K562 (cell line): Measurements from ENCODE around the gene TLR5. TPM values are rescaled to one million over a fixed set of nuclear protein-coding genes. Genes with fewer than 3 reads are reported as not detected.

Source experiments
- ATAC-seq: fragments of 200-7000 bp; cut with Tn5 transposase; 3 replicates; pipeline ENCODE4 v1.9.1; 2020; ENCODE audit warnings: moderate library complexity
- BruUV-seq: library from RNA; stranded (reverse); fragments of 400-500 nt; replicated peaks from 2 replicates; lab custom pipeline; 2021; lab: Mats Ljungman, UMichigan
- CTCF ChIA-PET: fragments of 300-600 bp; formaldehyde crosslinking; extraction: SDS; loops from one replicate; lab custom pipeline; 2021; ENCODE audit warnings: low intra/inter-chr PET ratio; lab: Yijun Ruan, JAX
- POLR2A ChIA-PET: fragments of 300-600, 350-650 bp; sonication (Branson Sonifier 250); formaldehyde crosslinking; extraction: SDS; loops from one replicate; lab custom pipeline; 2021; ENCODE audit warnings: antibody characterized with exemption, inconsistent platforms; lab: Yijun Ruan, JAX
- DNase-seq, 4 experiments: peaks; one replicate each; pipeline versions ENCODE4 v3.0.0 to v3.0.0-alpha.2; 2011 to 2018; ENCODE audit warnings: low spot score in 3 of 4, mixed read lengths in 3 of 4; ENCODE audit errors: extremely low read depth in 1 of 4
- FAIRE-seq: peaks from 2 replicates; lab custom pipeline; 2011; peaks lifted over from hg19 to GRCh38; lab: Jason Lieb, UNC
- H2AFZ ChIP-seq: 2 replicates; pipeline ENCODE4 v1.6.0; 2011; ENCODE audit warnings: low read depth, low read length, control low read depth, inconsistent platforms
- H3K27ac ChIP-seq: fragments of 200-600 bp; 3 replicates; pipeline ENCODE4 v1.8.0; 2011; ENCODE audit warnings: low read depth, mild to moderate bottlenecking, control low read depth, inconsistent platforms, low read length, moderate library complexity, mixed read lengths; ENCODE audit errors: extremely low read depth
- H3K27me3 ChIP-seq, 2 experiments: fragments of 300-600 bp in 1 of 2; 2 replicates in 1 of 2; 3 replicates in 1 of 2; pipeline versions ENCODE4 v1.6.0 to v1.8.0; 2011; ENCODE audit warnings: inconsistent platforms in 2 of 2, low read length in 2 of 2, mild to moderate bottlenecking in 1 of 2, mixed read lengths in 1 of 2, moderate library complexity in 1 of 2; ENCODE audit not compliant: control insufficient read depth in 2 of 2, insufficient read depth in 2 of 2
- H3K36me3 ChIP-seq: fragments of 300-600 bp; 3 replicates; pipeline ENCODE4 v1.8.0; 2011; ENCODE audit warnings: mild to moderate bottlenecking, low read length, inconsistent platforms; ENCODE audit not compliant: control insufficient read depth, insufficient read depth
- H3K4me1 ChIP-seq, 2 experiments: fragments of 200-600 bp in 1 of 2; replicated peaks in 1 of 2; 2 replicates in 1 of 2; 3 replicates in 1 of 2; pipeline versions ENCODE4 v1.5.1 to v1.8.0; 2011; ENCODE audit warnings: inconsistent platforms in 2 of 2, low read length in 2 of 2, mild to moderate bottlenecking in 1 of 2, mixed read lengths in 1 of 2, moderate library complexity in 1 of 2; ENCODE audit not compliant: control insufficient read depth in 2 of 2, insufficient read depth in 2 of 2
- H3K4me2 ChIP-seq: 2 replicates; pipeline ENCODE4 v1.6.1; 2011; ENCODE audit warnings: low read length, control low read depth, inconsistent platforms, mixed read lengths; ENCODE audit not compliant: insufficient read depth
- H3K4me3 ChIP-seq: fragments of 200-600 bp; sonication (generic), shearing (Covaris generic); 2 replicates; pipeline ENCODE4 v1.5.1; 2016; ENCODE audit warnings: control low read depth, inconsistent platforms
- H3K79me2 ChIP-seq: fragments of 200-600 bp; 3 replicates; pipeline ENCODE4 v1.8.0; 2011; ENCODE audit warnings: low read length, inconsistent platforms; ENCODE audit not compliant: control insufficient read depth, insufficient read depth
- H3K9ac ChIP-seq, 2 experiments: 2 replicates each; pipeline versions ENCODE4 v1.6.0 to v1.6.1; 2011; ENCODE audit warnings: low read depth in 2 of 2, low read length in 2 of 2, control low read depth in 1 of 2, inconsistent platforms in 1 of 2, mild to moderate bottlenecking in 1 of 2, mixed read lengths in 1 of 2; ENCODE audit not compliant: insufficient read depth in 1 of 2
- H3K9me1 ChIP-seq: one replicate; pipeline ENCODE4 v1.6.0; 2011; ENCODE audit warnings: inconsistent platforms, mild to moderate bottlenecking, low read length, moderate library complexity; ENCODE audit not compliant: control insufficient read depth, insufficient read depth
- H3K9me3 ChIP-seq: replicated peaks from 2 replicates; pipeline ENCODE4 v1.5.1; 2011; ENCODE audit warnings: low read depth, low read length, inconsistent platforms; ENCODE audit not compliant: control insufficient read depth, insufficient read depth
- H4K20me1 ChIP-seq: replicated peaks from 2 replicates; pipeline ENCODE4 v1.6.1; 2011; ENCODE audit warnings: low read length, inconsistent platforms, mixed read lengths; ENCODE audit not compliant: control insufficient read depth, insufficient read depth
- MECOM ChIP-seq: fragments of 250-450 bp; sonication (Bioruptor Pico); IDR thresholded peaks from 2 replicates; pipeline ENCODE4 v1.8.0; 2022; ENCODE audit warnings: inconsistent platforms
- NONO ChIP-seq, 2 experiments: fragments of 200-400 bp in 1 of 2; fragments of 450-650 bp in 1 of 2; formaldehyde crosslinking in 1 of 2; IDR thresholded peaks; 2 replicates each; pipeline ENCODE4 v1.6.1; 2017; ENCODE audit warnings: low read depth in 2 of 2, mild to moderate bottlenecking in 2 of 2, moderate library complexity in 2 of 2, low read length in 1 of 2
- TAL1 ChIP-seq: fragments of 450-650 bp; IDR thresholded peaks from 2 replicates; pipeline ENCODE4 v1.6.1; 2016; ENCODE audit warnings: mild to moderate bottlenecking
- TSC22D4 ChIP-seq: fragments of 450-650 bp; IDR thresholded peaks from 2 replicates; pipeline ENCODE4 v1.6.1; 2016; ENCODE audit warnings: missing genetic modification characterization, missing biosample characterization, control low read depth
- ZSCAN29 ChIP-seq: fragments of 450-650 bp; IDR thresholded peaks from 2 replicates; pipeline ENCODE4 v1.6.1; 2017
- WGBS: fragments of 100-300 bp; shearing (Covaris generic); methylation state at CpG from one replicate; pipeline ENCODE4 v1.1.6; 2016; ENCODE audit warnings: low coverage, mixed read lengths; ENCODE audit not compliant: insufficient coverage; ENCODE audit errors: missing lambda C conversion rate; 5-methylcytosine and 5-hydroxymethylcytosine counted together
- in situ Hi-C: fragments of 300-500 bp; cut with MboI; formaldehyde crosslinking; loops from 4 replicates; pipeline ENCODE4 v1.15.0; 2018; ENCODE audit warnings: inconsistent platforms, mixed read lengths
- intact Hi-C: fragments of 100-400 bp; cut with micrococcal nuclease; formaldehyde crosslinking; loops from 2 replicates; pipeline ENCODE4 v1.14.2; 2022
- polyA plus RNA-seq, 8 experiments: library from polyadenylated mRNA; depleted of rRNA in 4 of 8; stranded (reverse) in 5 of 8; unstranded in 3 of 8; fragments of >200 nt; fragmentation: Nextera tagmentation in 2 of 8; fragmentation: Illumina TruSeq in 1 of 8; extraction: Ambion mirVana in 2 of 8; extraction: Trizol in 1 of 8; gene quantifications; 2 replicates each; pipeline versions ENCODE4 v1.2.1 to v1.2.3, GENCODE V29; 2011 to 2014; ENCODE audit warnings: inconsistent platforms in 1 of 8, missing spikeins in 1 of 8
- total RNA-seq, 7 experiments: library from RNA; depleted of rRNA in 6 of 7; stranded (reverse); fragments of >200 nt in 6 of 7; fragmentation: Illumina TruSeq in 2 of 7; extraction: Trizol in 2 of 7; gene quantifications; 2 replicates each; pipeline versions ENCODE4 v1.2.1 to v1.2.3, GENCODE V29; 2011 to 2021; ENCODE audit warnings: low replicate concordance in 1 of 7
- TF ChIP-seq, protein P1 (sequence below): fragments of 450-650 bp; IDR thresholded peaks from one replicate; pipeline ENCODE4 v1.6.1; 2018; ENCODE audit warnings: mild to moderate bottlenecking, moderate library complexity; ENCODE audit not compliant: partially characterized antibody

TLR5 gene
- total and polyA plus RNA-seq, 9 of the 15 experiments (the other 6 are each of a cell fraction or from before 2014, with no cell fraction given): 0.93 to 7.4 (median 1.9) TPM

GRCh38 chr1:223068900-223069665, 74.0 kb downstream of the TLR5 start:
- CTCF ChIA-PET: no interaction called here

More at GRCh38 chr1:223068900-223069665, 74.0 kb downstream of the TLR5 start:
- POLR2A ChIA-PET: no interaction called here
- no peaks in the 10 kb centered on the region for H3K9me3 ChIP-seq
- H4K20me1 ChIP-seq: no peaks in the 10 kb centered on the region
- no peak overlapping the region for H3K27ac ChIP-seq
- H3K9me1 ChIP-seq: no peaks in the 10 kb centered on the region
- no peak overlapping the region for H3K9ac ChIP-seq
- 1% methylated on average over 4 of the region's 4 CpGs for WGBS
- ATAC-seq (no peak), FAIRE-seq (no peak), DNase-seq (no peak)
- H2AFZ ChIP-seq: no peak overlapping the region
- H3K27me3 ChIP-seq: peaks cover 11 to 21% of the 10 kb centered on the region in 2 experiments; a peak in 3 of 5 replicates
- H3K36me3 ChIP-seq: no peaks in the 10 kb centered on the region
- no peak overlapping the region for H3K4me2 ChIP-seq
- no TSS peak for BruUV-seq
- in situ Hi-C loops: no loop called here
- intact Hi-C loops: no loop called here
- no peaks in the 10 kb centered on the region for H3K79me2 ChIP-seq
- TF ChIP-seq, protein P1, sequence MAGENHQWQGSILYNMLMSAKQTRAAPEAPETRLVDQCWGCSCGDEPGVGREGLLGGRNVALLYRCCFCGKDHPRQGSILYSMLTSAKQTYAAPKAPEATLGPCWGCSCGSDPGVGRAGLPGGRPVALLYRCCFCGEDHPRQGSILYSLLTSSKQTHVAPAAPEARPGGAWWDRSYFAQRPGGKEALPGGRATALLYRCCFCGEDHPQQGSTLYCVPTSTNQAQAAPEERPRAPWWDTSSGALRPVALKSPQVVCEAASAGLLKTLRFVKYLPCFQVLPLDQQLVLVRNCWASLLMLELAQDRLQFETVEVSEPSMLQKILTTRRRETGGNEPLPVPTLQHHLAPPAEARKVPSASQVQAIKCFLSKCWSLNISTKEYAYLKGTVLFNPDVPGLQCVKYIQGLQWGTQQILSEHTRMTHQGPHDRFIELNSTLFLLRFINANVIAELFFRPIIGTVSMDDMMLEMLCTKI: no peak
- no peak for TF ChIP-seq NONO (IDR thresholded peaks at IDR 0.05; ENCODE audit: low read depth in 2 of 2, low read length in 1 of 2)
- no peak for TF ChIP-seq MECOM
- TF ChIP-seq TSC22D4 (tag): no peak
- TF ChIP-seq ZSCAN29: no peak
- TF ChIP-seq TAL1: no peak
- no peaks in the 10 kb centered on the region for H3K4me1 ChIP-seq
- H3K4me3 ChIP-seq: no peak overlapping the region
